T-helper 9 cell (primary cell): Measurements from ENCODE around the gene SLC12A7.

Experiments
- DNase-seq: peaks from one replicate; pipeline ENCODE4 v3.0.0-alpha.2; 2020

Gene SLC12A7

GRCh38 chr5:1016036-1016435 lies 95.8 kb downstream of the SLC12A7 start:
- DNase-seq = no peak

DNA sequence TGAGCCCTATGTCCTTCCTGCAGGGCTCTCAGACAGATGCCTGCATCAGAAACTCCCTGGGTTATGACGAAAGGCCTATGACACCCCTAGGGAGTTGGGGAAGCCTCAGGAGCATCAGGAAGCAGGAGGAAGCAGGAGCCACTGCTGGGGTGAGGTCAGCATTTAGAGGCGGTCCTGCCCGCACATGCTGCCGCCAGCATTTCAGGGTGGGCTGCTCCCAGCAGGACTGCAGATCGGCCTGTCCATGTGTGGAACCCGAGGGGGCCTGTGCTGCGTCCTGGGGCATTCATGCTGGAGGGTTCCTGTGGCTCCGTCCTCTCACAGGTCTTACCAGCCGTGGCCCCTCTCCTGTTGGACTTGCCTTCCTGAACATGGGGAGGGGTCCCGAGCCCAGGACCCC lies 96.4 kb downstream of the SLC12A7 start:
- no peak for DNase-seq

DNA sequence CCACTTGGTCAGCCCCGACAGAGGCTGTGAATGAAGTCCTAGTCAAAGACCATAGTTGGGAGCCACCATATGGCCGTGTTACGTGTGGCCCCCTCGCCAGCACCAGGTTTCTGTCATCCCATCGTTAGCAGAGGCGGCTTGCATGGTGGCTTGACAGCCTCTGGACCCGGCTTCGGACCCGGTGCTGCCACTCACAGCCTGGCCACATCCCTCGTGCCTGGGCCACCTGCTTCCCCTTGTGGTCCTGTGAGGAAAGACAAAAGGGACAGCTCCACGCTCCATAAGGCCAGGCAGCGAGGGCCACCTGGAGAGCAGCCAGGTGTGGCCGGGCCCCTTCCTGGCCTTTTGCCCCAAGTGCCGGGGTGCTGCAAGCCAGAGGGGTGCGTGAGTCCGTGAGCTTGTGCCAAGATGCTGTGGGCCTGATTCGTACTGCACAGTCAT lies 97.1 kb downstream of the SLC12A7 start:
- DNase-seq = no peak

DNA sequence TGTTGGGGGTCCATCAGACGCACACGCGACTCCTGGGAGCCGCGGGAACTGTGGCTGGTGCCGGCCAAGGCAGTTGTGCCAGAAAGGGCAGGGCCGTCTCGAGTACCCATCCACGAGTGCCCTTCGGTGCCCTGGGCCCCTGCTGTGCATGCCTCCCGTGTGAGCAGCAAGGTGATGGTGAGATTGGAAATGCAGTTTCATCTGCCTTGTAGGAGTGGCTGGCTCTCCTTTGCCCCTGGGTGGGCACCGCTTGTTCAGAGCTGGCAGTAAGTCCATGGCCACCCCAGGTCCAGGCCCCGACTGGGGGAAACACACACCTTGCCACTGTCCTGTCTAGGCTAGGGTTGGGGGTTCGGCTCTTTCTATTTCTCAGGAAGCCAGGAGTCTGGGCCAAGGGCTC lies 97.5 kb downstream of the SLC12A7 start:
- no peak for DNase-seq

- no peak for DNase-seq
These were observed 97.9 kb downstream of the SLC12A7 start for GRCh38 chr5:1013948-1014301.

DNA sequence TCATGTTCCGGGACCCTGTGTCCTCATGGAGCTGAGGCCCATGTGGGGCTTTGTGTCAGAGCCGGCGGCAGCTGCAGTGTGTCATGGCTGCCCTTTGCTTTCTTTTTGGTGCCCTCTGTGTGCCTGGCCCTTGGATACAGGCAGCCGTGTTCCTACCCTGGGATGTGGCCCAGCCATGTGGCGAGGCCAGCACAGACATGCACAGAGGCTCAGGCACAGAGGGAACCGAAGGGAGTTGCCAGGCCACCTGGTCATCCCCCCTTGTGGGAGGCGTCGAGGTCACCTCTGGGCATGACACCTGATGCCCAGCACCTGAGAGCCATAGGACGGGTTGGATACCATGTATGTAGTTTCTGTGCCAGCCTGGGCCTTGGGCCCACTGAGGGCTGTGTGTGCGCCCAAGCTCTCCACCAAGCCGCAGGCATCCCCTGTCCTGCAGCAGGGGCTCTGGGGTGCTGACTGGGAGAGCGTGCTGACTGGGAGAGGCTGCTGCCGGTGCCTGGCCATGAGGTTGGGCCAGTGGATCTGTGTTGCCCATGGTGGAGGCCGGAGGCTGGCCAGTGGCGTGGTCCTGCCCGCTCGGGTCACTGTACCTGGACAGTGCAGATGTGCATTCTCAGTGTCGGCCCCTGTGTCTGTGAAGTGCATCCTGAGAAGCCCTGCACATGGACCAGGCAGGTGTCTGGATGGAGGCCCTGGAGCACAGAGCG lies 98.5 kb downstream of the SLC12A7 start:
- DNase-seq = no peak

DNA sequence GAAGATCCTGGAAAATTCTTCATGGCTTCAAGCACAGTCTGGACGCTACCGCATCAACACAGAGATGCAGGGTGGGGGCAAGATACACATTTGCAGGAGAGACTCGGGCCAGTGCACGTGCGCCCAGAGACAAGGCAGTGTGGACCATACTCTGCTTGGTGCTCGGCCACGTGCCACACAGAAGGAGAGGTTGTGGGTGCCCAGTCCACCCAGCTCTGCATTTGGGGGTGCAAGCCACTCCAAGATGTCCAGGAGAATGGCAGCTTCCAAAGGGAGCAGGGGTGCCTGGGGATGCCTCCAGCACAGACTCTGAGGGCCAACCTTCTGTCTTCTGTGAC lies 99.0 kb downstream of the SLC12A7 start:
- no peak for DNase-seq

GRCh38 chr5:1012313-1012841 lies 99.5 kb downstream of the SLC12A7 start:
- DNase-seq = no peak

GRCh38 chr5:1011741-1012312 lies 100.0 kb downstream of the SLC12A7 start:
- DNase-seq = no peak

DNA sequence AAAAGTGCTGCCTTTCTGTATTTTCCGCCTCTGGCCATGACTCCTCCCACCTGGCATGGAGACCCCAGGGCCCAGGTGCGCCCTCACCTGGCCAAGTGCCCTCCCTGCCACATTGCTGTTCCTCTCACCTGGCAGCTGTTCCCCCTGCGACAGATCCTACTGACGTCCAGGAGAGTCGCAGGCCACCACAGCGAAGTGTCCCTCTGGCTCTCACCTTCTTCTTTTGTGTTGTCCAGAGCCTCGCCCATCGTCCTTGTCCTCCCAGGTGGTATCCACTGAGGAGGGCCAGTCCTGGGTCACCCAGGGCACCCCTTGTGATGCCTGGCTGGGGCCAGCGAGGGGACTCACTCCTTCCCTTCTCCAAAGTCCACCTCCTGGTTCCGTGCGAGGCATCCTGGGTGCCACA lies 100.6 kb downstream of the SLC12A7 start:
- DNase-seq = peak; percentile 23

DNA sequence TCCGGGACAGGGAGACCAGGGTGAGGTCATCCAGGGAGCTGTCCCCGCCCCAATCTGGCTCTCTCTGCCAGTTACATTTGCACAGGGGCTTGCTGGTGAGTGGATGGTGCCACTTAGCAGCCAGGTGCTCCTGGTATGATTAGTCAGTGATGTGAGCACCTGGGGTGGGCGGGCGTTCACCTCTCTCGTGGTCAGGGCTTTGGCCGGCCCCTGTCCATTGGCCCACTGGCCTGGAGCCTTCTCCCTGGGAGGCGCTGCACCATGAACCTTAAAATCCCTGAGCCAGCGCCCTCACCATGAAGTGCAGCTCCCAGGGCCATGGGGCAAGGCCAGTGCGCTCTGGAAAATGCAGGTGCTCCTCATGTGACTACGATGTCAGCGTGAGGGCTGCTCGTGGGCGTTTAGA lies 101.2 kb downstream of the SLC12A7 start:
- DNase-seq = no peak

GRCh38 chr5:1010181-1010510 lies 101.7 kb downstream of the SLC12A7 start:
- DNase-seq = no peak

DNA sequence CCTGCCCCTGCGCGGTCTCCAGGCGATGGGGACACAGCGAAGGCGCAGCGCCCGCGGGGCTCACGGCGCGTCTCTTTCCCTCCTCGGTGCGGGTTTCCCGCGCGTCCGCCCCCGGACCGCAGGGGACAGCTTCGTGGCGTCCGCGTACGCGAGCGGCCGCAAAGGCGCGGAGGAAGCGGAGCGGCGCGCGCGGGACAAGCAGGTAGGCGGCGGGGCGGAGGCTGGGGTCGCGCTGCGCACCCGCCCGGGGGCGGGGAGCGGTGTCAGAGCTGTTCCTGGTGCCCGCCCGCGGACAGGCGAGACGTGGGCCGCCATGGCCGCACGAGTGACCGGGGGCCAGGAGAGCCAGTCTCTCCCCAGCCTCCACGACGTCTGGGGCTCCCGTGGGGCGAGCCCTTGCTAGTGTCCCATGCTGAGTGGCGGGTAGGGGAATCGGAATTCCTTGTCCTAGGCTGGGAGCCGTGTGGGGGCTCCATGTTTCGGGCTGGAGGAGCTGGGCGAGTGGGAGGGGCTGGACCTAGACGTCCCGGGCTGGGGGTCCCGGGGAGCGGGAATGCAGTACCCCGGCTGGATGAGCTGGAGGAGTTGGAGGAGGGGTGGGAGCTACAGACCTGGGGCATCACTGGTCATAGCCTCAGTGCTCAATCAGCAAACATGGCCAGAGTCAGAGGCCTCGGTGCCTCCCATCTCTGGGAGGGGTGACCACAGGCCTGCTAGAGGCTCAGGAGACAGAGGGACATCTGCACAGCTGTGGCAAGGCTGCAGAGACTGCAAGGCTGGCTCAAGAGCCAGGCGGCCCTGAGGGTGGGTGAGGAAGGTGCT lies 102.3 kb downstream of the SLC12A7 start:
- no peak for DNase-seq

- DNase-seq = peak; percentile 19
These were observed 103.2 kb downstream of the SLC12A7 start, which contains the start of gene NKD2 for GRCh38 chr5:1008451-1009358. Gene NKD2 (plus strand): TSS chr5:1008802. CDS start chr5:1009058, 256 bp downstream.

DNA sequence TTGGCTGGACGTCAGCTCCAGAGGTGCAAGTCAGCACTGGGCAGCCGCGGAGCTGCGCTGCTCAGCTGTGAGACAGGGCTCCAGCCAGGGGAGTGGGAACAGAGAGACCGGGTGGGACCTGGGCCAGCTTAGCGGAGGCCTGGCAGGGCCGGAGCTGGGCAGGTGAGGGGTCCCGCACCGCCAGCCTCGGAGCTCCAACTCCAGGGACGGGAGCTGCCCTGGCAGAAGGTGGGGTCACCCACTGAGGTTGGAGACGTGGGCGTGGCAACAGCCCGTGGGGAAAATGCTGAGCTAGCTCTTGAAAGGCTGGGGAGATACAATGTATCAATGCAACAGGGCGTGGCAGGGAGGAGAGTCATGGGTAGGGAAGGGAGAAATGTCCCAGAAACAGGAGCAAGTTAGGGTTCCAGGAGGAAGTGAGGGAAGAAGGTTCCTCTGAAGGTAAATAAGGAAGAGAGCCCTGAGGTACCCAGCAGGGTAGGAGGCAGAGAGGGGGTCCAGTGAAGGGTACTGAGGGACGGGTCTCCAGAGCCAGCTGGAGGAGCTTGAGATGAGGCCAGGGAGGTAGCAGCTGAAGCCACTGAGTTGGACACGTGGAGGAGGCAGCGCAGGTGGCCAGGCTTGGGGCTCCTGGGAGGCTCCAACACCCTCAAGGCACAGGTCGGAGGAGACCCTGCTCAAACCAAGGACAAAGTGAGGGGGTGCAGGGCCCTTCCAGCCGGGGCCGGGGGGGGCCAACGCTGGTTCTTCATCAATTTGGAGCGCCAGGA lies 104.0 kb downstream of the SLC12A7 start:
- no peak for DNase-seq

- DNase-seq = no peak
These were observed 104.6 kb downstream of the SLC12A7 start for GRCh38 chr5:1007221-1007680.

GRCh38 chr5:1006656-1007071 lies 105.2 kb downstream of the SLC12A7 start:
- DNase-seq = no peak

- no peak for DNase-seq
These were observed 105.8 kb downstream of the SLC12A7 start for GRCh38 chr5:1005904-1006655.

GRCh38 chr5:1005249-1005851 lies 106.5 kb downstream of the SLC12A7 start:
- no peak for DNase-seq

- DNase-seq = peak; percentile 15
These were observed 107.2 kb downstream of the SLC12A7 start for GRCh38 chr5:1004461-1005248.
